Measurements from ENCODE around the gene ZNF670.

Gene ZNF670

GRCh38 chr1:247103859-247104591 lies 25.4 kb upstream of the ZNF670 start, which contains the start of gene ZNF669:
Gene ZNF669 (minus strand): TSS chr1:247104356. CDS start chr1:247104199, 157 bp downstream.
- peak; percentile 88 for DNase-seq (ENCODE audit: low read depth)

DNA sequence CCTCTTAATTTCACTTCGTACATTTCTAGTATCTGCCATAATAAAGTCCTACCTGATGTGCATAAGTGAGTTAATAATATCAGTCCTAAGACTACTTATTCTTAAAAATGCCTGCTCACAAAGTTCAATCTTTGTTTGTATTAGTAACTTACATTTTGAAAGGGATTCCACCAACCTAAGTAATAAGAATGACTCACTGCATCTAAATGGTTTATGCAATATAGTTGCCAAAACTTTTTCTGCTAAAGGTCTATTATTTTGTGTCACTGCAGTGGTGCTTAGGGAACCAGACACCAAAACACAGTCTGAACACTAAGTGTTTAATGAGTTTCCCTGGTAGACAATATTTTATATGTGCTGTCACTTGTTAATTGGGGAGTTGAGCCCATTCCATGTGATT lies 23.8 kb upstream of the ZNF670 start:
- no peak for DNase-seq (ENCODE audit: low read depth)

DNA sequence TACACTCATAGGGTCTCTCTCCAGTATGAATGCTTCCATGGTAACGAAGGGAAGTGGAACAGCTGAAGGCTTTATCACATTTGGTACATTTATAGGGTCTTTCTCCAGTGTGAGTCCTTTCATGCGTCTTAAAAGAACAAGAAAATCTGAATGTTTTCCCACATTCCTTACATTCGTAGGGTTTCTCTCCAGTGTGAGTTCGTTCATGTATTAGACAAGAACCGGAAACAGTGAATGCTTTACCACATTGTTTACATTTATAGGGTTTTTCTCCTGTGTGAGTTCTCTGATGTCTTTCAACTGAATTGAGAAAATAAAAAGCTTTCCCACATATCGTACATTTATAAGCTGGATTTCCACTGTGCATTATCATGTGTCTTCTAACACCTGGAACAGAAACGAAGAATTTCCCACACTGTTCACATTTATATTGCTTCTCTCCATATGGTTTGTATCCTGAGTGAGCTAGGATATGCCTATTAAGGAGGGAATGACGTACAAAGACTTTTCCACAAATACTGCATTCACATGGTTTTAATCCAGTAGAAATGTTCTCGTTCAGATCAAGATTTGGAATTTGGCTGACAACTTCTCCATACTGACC lies 22.2 kb upstream of the ZNF670 start:
- DNase-seq (ENCODE audit: low read depth) = no peak

- DNase-seq (ENCODE audit: low read depth) = no peak
Observed at GRCh38 chr1:247096958-247097357, 18.3 kb upstream of the ZNF670 start.

DNA sequence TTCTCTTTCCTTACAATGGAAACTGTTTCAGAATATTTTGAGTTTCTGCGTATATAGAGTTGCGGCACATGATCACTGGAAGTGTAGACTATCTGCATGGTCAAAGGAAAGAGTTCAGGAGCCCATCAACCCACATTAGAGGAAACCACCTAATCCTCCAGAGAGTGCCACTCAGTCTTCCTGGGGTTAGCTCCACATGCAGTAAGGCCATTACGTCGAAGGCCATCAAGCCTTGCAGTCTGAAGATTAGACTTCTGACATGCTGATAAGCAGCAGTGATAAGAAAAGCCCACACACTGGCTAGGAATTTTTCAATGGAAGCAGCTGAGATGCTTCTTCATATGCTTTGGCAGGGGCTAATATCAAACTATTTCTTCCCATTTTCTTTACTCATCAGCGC lies 17.9 kb upstream of the ZNF670 start:
- DNase-seq (ENCODE audit: low read depth) = no peak

DNA sequence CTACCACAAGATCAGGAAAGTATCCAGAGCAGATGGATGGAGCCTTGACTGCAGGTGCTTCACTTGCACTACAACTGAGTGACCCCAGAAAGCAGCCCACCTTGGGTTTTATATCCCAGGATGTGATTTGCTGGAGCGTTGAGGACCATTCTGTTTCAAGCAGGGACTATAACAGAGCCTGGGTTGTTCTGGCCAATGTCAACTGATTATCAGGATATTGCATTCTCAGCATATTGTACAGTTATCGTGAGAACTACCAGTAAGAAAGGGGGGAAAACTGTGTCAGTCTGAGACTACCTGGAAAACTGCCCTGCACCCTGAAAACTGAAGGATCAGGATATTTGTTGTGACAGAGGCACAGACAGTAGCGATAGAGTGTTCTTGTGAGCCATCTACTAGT lies 17.5 kb upstream of the ZNF670 start:
- DNase-seq (ENCODE audit: low read depth) = no peak

GRCh38 chr1:247090455-247090854 lies 11.8 kb upstream of the ZNF670 start:
- DNase-seq (ENCODE audit: low read depth) = no peak

- no peak for DNase-seq (ENCODE audit: low read depth)
Observed at GRCh38 chr1:247089616-247090375, 11.2 kb upstream of the ZNF670 start.

GRCh38 chr1:247088967-247089366 lies 10.4 kb upstream of the ZNF670 start:
- no peak for DNase-seq (ENCODE audit: low read depth)

- no peak for DNase-seq (ENCODE audit: low read depth)
Observed at GRCh38 chr1:247087256-247087655, 8.6 kb upstream of the ZNF670 start.

DNA sequence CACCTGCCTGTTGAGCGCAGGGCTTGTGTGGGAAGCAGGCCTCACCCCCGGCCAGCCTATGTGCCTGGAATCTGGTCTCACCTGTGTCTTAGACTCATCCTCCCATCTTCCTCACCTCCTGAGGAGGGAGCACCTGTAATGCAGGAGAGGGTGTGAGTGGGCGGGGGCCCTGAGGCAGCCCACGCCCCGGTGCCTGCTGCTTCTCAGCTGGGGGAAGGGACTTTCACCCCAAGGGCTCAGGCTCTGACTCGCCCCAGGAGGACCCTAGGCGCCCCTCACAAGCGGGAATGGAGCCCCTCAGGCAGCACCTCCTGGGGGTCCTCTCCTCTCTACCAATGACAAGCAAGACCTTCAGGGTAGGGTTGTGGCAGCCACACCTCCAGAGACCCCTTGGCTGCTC lies 6.7 kb upstream of the ZNF670 start:
- DNase-seq (ENCODE audit: low read depth) = no peak

- DNase-seq (ENCODE audit: low read depth) = no peak
Observed at GRCh38 chr1:247084771-247085170, 6.2 kb upstream of the ZNF670 start.

- no peak for DNase-seq (ENCODE audit: low read depth)
Observed at GRCh38 chr1:247079141-247079874, 697 bp upstream of the ZNF670 start.

GRCh38 chr1:247077876-247078257 lies 744 bp downstream of the ZNF670 start:
- DNase-seq (ENCODE audit: low read depth) = no peak

GRCh38 chr1:247077213-247077612 lies 1.4 kb downstream of the ZNF670 start:
- DNase-seq (ENCODE audit: low read depth) = no peak

DNA sequence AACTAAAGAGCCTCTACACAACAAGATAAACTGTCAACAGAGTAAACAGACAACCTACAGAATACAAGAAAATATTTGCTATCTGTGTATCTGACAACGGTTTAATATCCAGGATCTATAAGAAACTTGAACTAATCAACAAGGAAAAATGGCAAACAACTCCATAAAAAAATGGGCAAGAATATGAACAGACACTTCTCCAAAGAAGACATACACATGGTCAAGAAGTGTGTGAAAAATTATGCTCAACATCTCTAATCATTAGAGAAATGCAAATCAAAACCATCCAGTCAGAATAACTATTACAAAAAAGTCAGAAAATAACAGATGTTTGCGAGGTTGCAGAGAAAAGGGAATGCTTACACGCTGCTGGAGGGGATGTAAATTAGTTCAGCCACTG lies 8.0 kb downstream of the ZNF670 start:
- DNase-seq (ENCODE audit: low read depth) = no peak

DNA sequence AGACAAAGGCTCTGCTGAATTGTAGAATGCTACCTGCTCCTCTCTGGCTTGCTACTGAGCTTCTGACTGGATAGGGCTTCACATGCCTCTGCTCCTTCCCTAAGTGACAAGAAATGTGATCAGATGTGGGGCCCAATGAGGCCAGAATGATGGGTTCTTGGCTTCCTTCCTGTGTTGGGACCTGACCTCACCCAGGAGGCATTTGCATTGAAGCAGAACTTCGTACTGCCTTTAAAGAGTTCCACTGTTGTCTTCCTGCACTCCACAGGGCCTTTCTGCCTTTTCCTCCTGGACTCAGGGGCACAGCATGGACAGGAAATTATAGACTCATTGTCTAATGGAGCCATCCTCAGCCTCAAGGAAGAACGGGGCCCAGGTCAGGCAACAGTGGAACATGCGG lies 14.3 kb downstream of the ZNF670 start:
- no peak for DNase-seq (ENCODE audit: low read depth)

- no peak for DNase-seq (ENCODE audit: low read depth)
Observed at GRCh38 chr1:247060771-247061170, 17.8 kb downstream of the ZNF670 start.

DNA sequence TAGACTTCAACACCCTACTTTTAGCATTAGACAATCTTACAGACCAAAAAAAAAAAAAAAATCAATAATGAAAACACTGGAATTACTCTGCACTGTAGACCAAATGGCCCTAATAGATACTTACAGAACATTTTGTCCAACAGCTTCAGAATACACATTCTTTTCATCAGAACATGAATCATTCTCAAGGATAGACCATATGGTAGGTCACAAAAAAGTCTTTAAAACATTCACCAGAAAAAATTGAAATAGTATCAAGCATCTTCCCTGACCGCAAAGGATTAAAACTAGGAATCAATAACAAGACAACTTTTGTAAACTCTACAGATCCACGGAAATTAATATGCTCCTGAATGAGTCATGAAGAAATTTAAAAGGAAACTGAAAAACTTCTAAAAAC lies 22.5 kb downstream of the ZNF670 start:
- no peak for DNase-seq (ENCODE audit: low read depth)

DNA sequence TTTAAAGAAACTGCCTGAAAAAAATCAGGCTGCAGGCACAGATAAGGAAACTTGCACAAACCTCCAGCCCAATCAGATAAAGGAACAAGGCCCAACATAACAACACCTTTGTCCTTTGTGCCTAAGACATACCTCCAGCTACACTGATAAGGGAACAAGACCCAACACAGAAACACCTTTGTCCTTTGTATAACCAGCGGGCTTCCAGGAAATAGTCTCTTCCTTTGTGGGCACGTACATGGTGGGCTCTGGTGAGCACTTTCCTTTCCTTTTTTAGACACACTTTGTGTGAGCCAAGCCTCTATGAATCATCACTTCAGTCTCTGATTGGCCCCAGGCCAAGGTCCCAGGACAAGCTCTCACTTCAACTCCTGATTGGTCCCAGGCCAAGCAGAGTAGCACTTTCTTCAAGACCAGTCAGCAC lies 23.6 kb downstream of the ZNF670 start:
- DNase-seq (ENCODE audit: low read depth) = no peak

- DNase-seq (ENCODE audit: low read depth) = no peak
Observed at GRCh38 chr1:247047702-247048101, 30.9 kb downstream of the ZNF670 start.

DNA sequence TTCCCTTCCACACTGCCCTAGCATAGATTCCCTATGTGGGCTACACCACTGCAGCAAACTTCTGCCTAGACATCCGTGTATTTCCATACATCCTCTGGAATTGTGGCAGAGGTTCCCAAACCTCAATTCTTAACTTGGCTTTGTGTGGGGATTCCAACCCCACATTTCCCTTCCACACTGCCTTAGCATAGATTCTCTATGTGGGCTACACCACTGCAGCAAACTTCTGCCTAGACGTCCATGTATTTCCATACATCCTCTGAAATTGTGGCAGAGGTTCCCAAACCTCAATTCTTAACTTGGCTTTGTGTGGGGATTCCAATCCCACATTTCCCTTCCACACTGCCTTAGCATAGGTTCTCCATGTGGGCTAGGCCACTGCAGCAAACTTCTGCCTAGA lies 31.4 kb downstream of the ZNF670 start:
- DNase-seq (ENCODE audit: low read depth) = no peak

Measured in activated T-helper 9 cell treated with anti-CD3 and anti-CD28 coated beads, Interleukin-2, amount 50 U/mL, for 16 hours (primary cell).